Transverse colon (tissue), 4 donors: ENCODE data around the gene NIPAL1.

Experiments used
- EP300 ChIP-seq: sonication (generic); formaldehyde crosslinking; IDR thresholded peaks from one replicate; pipeline ENCODE4 v1.6.1; 2017; ENCODE audit warnings: antibody characterized with exemption, low read depth
- POLR2AphosphoS5 ChIP-seq, 3 donors: sonication (generic); formaldehyde crosslinking; IDR thresholded peaks; one replicate each; pipeline ENCODE4 v1.6.1; 2016; ENCODE audit warnings: antibody characterized with exemption in 3 of 3
- TF ChIP-seq, protein P1 (sequence below), 5 experiments: fragments of 200-600 bp in 3 of 5; fragments of 450-650 bp in 2 of 5; sonication (generic) in 3 of 5; IDR thresholded peaks; 1 replicate in 2 of 5; 2 replicates in 3 of 5; pipeline ENCODE4 v1.5.1; 2016 to 2017; ENCODE audit warnings: antibody characterized with exemption in 5 of 5, inconsistent platforms in 3 of 5, mild to moderate bottlenecking in 2 of 5, moderate library complexity in 1 of 5

DNA sequence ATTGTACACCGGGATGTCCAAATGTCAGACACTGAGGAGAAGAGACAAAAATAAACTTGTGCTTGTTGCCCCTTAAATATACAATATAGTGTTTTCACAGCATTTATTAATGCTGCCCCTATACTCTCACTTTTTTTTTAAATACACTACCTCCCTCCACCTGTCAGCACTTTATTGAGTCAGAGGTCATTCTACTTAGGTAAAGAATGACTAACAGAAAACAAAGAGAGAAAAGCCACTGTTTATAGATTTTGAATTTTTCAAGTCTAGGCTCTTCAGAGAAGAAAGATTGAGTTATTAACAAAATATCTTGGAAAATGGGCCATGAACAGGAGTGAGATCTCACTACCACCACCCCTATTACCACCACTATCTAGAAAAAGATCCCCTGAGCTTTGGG, 58.1 kb downstream of the NIPAL1 start:
- TF ChIP-seq, protein P1, sequence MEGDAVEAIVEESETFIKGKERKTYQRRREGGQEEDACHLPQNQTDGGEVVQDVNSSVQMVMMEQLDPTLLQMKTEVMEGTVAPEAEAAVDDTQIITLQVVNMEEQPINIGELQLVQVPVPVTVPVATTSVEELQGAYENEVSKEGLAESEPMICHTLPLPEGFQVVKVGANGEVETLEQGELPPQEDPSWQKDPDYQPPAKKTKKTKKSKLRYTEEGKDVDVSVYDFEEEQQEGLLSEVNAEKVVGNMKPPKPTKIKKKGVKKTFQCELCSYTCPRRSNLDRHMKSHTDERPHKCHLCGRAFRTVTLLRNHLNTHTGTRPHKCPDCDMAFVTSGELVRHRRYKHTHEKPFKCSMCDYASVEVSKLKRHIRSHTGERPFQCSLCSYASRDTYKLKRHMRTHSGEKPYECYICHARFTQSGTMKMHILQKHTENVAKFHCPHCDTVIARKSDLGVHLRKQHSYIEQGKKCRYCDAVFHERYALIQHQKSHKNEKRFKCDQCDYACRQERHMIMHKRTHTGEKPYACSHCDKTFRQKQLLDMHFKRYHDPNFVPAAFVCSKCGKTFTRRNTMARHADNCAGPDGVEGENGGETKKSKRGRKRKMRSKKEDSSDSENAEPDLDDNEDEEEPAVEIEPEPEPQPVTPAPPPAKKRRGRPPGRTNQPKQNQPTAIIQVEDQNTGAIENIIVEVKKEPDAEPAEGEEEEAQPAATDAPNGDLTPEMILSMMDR (IDR thresholded peaks at IDR 0.05): no peak
- TF ChIP-seq POLR2AphosphoS5 (IDR thresholded peaks at IDR 0.05) (no peak), EP300 (no peak)
